Measurements from ENCODE around the gene ME2.

DNA sequence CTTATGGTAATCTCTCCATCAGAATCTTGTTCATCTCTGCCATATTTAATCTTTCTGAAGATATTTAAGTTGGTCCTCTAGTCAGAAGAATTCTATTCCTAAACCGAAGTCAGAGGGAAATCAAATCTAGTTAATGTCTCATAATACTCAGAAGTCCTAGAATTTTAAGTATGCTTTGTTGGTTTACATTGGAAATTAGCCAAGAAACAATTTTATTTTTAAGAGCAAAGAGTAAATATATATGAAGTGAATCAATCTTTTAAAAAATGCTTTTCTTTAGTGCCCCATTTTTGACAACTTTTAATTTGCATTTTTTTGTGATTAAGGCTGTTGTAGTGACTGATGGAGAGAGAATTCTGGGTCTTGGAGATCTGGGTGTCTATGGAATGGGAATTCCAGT lies 38.1 kb downstream of the ME2 start:
- TF ChIP-seq, protein P1, sequence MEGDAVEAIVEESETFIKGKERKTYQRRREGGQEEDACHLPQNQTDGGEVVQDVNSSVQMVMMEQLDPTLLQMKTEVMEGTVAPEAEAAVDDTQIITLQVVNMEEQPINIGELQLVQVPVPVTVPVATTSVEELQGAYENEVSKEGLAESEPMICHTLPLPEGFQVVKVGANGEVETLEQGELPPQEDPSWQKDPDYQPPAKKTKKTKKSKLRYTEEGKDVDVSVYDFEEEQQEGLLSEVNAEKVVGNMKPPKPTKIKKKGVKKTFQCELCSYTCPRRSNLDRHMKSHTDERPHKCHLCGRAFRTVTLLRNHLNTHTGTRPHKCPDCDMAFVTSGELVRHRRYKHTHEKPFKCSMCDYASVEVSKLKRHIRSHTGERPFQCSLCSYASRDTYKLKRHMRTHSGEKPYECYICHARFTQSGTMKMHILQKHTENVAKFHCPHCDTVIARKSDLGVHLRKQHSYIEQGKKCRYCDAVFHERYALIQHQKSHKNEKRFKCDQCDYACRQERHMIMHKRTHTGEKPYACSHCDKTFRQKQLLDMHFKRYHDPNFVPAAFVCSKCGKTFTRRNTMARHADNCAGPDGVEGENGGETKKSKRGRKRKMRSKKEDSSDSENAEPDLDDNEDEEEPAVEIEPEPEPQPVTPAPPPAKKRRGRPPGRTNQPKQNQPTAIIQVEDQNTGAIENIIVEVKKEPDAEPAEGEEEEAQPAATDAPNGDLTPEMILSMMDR (IDR thresholded peaks at IDR 0.05) = no peak
- no peak for TF ChIP-seq POLR2A (IDR thresholded peaks at IDR 0.05)
